ENCODE measurements around the gene INTS1. TPM values are rescaled to one million over a fixed set of nuclear protein-coding genes. Genes with fewer than 3 reads are reported as not detected.
A peak's percentile ranks its signal among the peaks of the same experiment; 100 is the strongest.

Gene INTS1
- total RNA-seq, 6 donors from 2014 or later, result 38.6 to 215 (median 72.3) TPM

- ATAC-seq (ENCODE audit: low FRiP score in 2 of 2) (no peak), DNase-seq (peak in 1 of 2 donors; percentile 43)
- TF ChIP-seq EP300 (IDR thresholded peaks at IDR 0.05), result no peak
- no peak for TF ChIP-seq POLR2A (IDR thresholded peaks at IDR 0.05)
- no peak for TF ChIP-seq POLR2AphosphoS5 (IDR thresholded peaks at IDR 0.05)
- no peak for TF ChIP-seq CTCF (IDR thresholded peaks at IDR 0.05)
- Histone ChIP-seq H3K36me3 (no peaks in the 10 kb centered on the region), H3K27me3 (peaks cover 0 to 5% (median 2%) of the 10 kb centered on the region in 4 donors), H3K4me3 (no peak overlapping the region), H3K4me1 (no peaks in the 10 kb centered on the region), H3K9me3 (no peaks in the 10 kb centered on the region), H3K27ac (no peak overlapping the region)
- 84 to 86% methylated on average over 5 of the region's 8 CpGs for WGBS, 2 donors
Measured at GRCh38 chr7:1421946-1422345, 82.2 kb downstream of the INTS1 start.

- Histone ChIP-seq H3K36me3 (no peaks in the 10 kb centered on the region), H3K27me3 (peaks cover 0 to 5% (median 2%) of the 10 kb centered on the region in 4 donors), H3K9me3 (no peaks in the 10 kb centered on the region), H3K4me1 (no peaks in the 10 kb centered on the region), H3K4me3 (no peak overlapping the region), H3K27ac (no peak overlapping the region)
- 86 to 88% methylated on average over 39 to 41 of the region's 41 CpGs for WGBS, 2 donors
- DNase-seq (peak in 1 of 2 donors; percentile 81), ATAC-seq (ENCODE audit: low FRiP score in 2 of 2) (peak in 1 of 2 donors; percentile 20)
- no peak for TF ChIP-seq POLR2A (IDR thresholded peaks at IDR 0.05)
- no peak for TF ChIP-seq POLR2AphosphoS5 (IDR thresholded peaks at IDR 0.05)
- TF ChIP-seq EP300 (IDR thresholded peaks at IDR 0.05), result no peak
- no peak for TF ChIP-seq CTCF (IDR thresholded peaks at IDR 0.05)
Measured at GRCh38 chr7:1421020-1421790, 83.0 kb downstream of the INTS1 start.

Other genes starting within 250 kb of the INTS1 start
- 10 to 100 TPM; 17.8 to 67.1 (median 42.4) TPM for gene MICALL2, start 44.9 kb downstream of the INTS1 start, total RNA-seq
- 100 to 1,000 TPM in 1 of 6 donors, 10 to 100 TPM in 5; 48.0 to 117 (median 77.9) TPM for gene MAFK, start 26.3 kb upstream of the INTS1 start, total RNA-seq
- gene TMEM184A, start 51.8 kb upstream of the INTS1 start, total RNA-seq, result 10 to 100 TPM in 3 of 6 donors, 1 to 10 TPM in 3; 5.0 to 11.7 (median 10.4) TPM
- gene PSMG3, start 65.6 kb upstream of the INTS1 start, total RNA-seq, result 10 to 100 TPM; 19.0 to 53.1 (median 21.6) TPM
- gene ELFN1, start 165.9 kb upstream of the INTS1 start, total RNA-seq, result 1 to 10 TPM in 2 of 6 donors, under 1 TPM in 3, not detected in 1; 0.11 to 3.0 (median 0.30) TPM